PC-3 (cell line): ENCODE measurements around the gene PRR16. TPM values are rescaled to one million over a fixed set of nuclear protein-coding genes. Genes with fewer than 3 reads are reported as not detected.

Source experiments
- ATAC-seq: fragments of 200-7000 bp; cut with Tn5 transposase; 2 replicates; pipeline ENCODE4 v1.9.1; 2020; ENCODE audit warnings: mild to moderate bottlenecking, moderate library complexity
- BruUV-seq: library from RNA; stranded (reverse); fragments of 400-500 nt; replicated peaks from 2 replicates; lab custom pipeline; 2021; lab: Mats Ljungman, UMichigan
- CTCF ChIA-PET: fragments of 300-600 bp; sonication (Branson Sonifier 250); formaldehyde crosslinking; loops from one replicate; lab custom pipeline; 2022; ENCODE audit warnings: antibody characterized with exemption; lab: Charles Lee
- POLR2A ChIA-PET: fragments of 300-600 bp; sonication (Branson Sonifier 250); formaldehyde crosslinking; loops from one replicate; lab custom pipeline; 2022; ENCODE audit warnings: antibody characterized with exemption; ENCODE audit not compliant: unreplicated experiment; lab: Charles Lee
- DNase-seq: peaks from one replicate; pipeline ENCODE4 v3.0.0-alpha.2; 2015
- H2AFZ ChIP-seq: fragments of 300-600 bp; sonication (generic); 2 replicates; pipeline ENCODE4 v1.6.0; 2016; ENCODE audit warnings: antibody characterized with exemption, low read length
- H3F3A ChIP-seq: fragments of 300-600 bp; sonication (generic); one replicate; pipeline ENCODE4 v1.6.0; 2017; ENCODE audit warnings: antibody characterized with exemption, low read length, control low read depth, mild to moderate bottlenecking; ENCODE audit not compliant: unreplicated experiment
- H3K27ac ChIP-seq: fragments of 300-600 bp; sonication (generic); 2 replicates; pipeline ENCODE4 v1.5.1; 2016; ENCODE audit warnings: mild to moderate bottlenecking, low read length
- H3K27me3 ChIP-seq: fragments of 300-600 bp; sonication (generic); 2 replicates; pipeline ENCODE4 v1.6.1; 2016; ENCODE audit warnings: low read length, mixed read lengths
- H3K36me3 ChIP-seq: fragments of 300-600 bp; sonication (generic); 2 replicates; pipeline ENCODE4 v1.6.1; 2016; ENCODE audit warnings: low read depth, mixed run types, low read length, mixed read lengths
- H3K4me1 ChIP-seq: fragments of 300-600 bp; sonication (generic); 2 replicates; pipeline ENCODE4 v1.5.1; 2016; ENCODE audit warnings: low read length; ENCODE audit not compliant: insufficient read depth
- H3K4me2 ChIP-seq: fragments of 300-600 bp; sonication (generic); 2 replicates; pipeline ENCODE4 v1.6.0; 2016; ENCODE audit warnings: low read length
- H3K4me3 ChIP-seq: fragments of 300-600 bp; sonication (generic); 2 replicates; pipeline ENCODE4 v1.5.1; 2016; ENCODE audit warnings: mild to moderate bottlenecking, low read length, mixed read lengths
- H3K79me2 ChIP-seq: fragments of 300-600 bp; sonication (generic); 2 replicates; pipeline ENCODE4 v1.6.1; 2017; ENCODE audit warnings: low read length, mixed read lengths
- H3K9ac ChIP-seq: fragments of 300-600 bp; sonication (generic); 2 replicates; pipeline ENCODE4 v1.6.0; 2016; ENCODE audit warnings: mild to moderate bottlenecking, low read length
- H3K9me2 ChIP-seq: fragments of 300-600 bp; sonication (generic); replicated peaks from 2 replicates; pipeline ENCODE4 v1.6.1; 2016; ENCODE audit warnings: mixed run types, low read length, mixed read lengths
- H3K9me3 ChIP-seq: fragments of 300-600 bp; sonication (generic); 2 replicates; pipeline ENCODE4 v1.6.1; 2016; ENCODE audit warnings: low read length, mixed read lengths
- H4K20me1 ChIP-seq: fragments of 300-600 bp; sonication (generic); 2 replicates; pipeline ENCODE4 v1.6.1; 2016; ENCODE audit warnings: low read length, mixed read lengths
- EZH2 ChIP-seq: fragments of 300-600 bp; sonication (generic); IDR thresholded peaks from one replicate; pipeline ENCODE4 v1.6.1; 2017; ENCODE audit warnings: antibody characterized with exemption, mild to moderate bottlenecking, low read length; ENCODE audit not compliant: unreplicated experiment
- EZH2phosphoT487 ChIP-seq: fragments of 300-600 bp; sonication (generic); IDR thresholded peaks from 2 replicates; pipeline ENCODE4 v1.6.1; 2018; ENCODE audit warnings: mild to moderate bottlenecking, antibody characterized with exemption, low read length, borderline replicate concordance
- intact Hi-C: fragments of 100-400 bp; cut with micrococcal nuclease; formaldehyde crosslinking; loops from 2 replicates; pipeline ENCODE4 v1.9.0; 2023
- total RNA-seq: library from RNA; depleted of rRNA; stranded (reverse); fragments of >200 nt; gene quantifications from 2 replicates; pipeline ENCODE4 v1.2.3, GENCODE V29; 2014
- TF ChIP-seq, protein P1 (sequence below): fragments of 300-600 bp; sonication (generic); conservative IDR thresholded peaks from 2 replicates; pipeline ENCODE4 v1.5.1; 2017; ENCODE audit warnings: antibody characterized with exemption, low read depth, mild to moderate bottlenecking, low read length

PRR16 gene
- total RNA-seq, 1 experiment from 2014 or later = 3.6 TPM

DNA sequence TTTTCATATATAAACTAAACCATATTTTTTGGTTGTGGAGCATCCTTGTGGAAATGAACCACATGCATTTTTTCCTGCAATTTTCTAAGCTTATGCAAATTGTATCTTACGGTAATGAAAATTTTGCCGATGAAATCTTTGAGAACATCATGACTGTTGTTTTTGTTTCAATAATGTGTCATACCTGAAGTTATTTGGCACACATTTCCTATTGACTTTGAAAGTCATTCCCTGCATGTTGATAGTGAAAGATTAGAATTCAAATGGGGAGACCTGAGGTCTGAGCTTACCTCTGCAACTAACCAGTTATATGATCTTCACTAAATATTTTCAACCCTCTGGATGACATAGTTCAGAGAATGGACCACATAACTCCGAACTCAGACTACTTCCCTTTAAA is 88.5 kb downstream of the PRR16 start:
- H2AFZ ChIP-seq = no peak overlapping the region
- H3K4me1 ChIP-seq = peaks cover 15% of the 10 kb centered on the region
- H3K79me2 ChIP-seq = no peaks in the 10 kb centered on the region
- ATAC-seq (peak; percentile 66), DNase-seq (peak; percentile 70)
- no peak overlapping the region for H3K9ac ChIP-seq
- no TSS peak for BruUV-seq
- intact Hi-C loops = no loop called here
- H3K4me2 ChIP-seq = peak overlapping the region; percentile 32
- H3K9me3 ChIP-seq = no peaks in the 10 kb centered on the region
- H3K27me3 ChIP-seq = no peaks in the 10 kb centered on the region
- ChIA-PET POLR2A (no interaction called here), CTCF (no interaction called here)
- H3K4me3 ChIP-seq = no peak overlapping the region
- H3K27ac ChIP-seq = peak overlapping the region; percentile 5; the same call in 1 of the 2 replicates
- H4K20me1 ChIP-seq = no peaks in the 10 kb centered on the region
- H3K9me2 ChIP-seq = no peaks in the 10 kb centered on the region
- H3K36me3 ChIP-seq = no peaks in the 10 kb centered on the region
- no peaks in the 10 kb centered on the region for H3F3A ChIP-seq
- TF ChIP-seq, protein P1, sequence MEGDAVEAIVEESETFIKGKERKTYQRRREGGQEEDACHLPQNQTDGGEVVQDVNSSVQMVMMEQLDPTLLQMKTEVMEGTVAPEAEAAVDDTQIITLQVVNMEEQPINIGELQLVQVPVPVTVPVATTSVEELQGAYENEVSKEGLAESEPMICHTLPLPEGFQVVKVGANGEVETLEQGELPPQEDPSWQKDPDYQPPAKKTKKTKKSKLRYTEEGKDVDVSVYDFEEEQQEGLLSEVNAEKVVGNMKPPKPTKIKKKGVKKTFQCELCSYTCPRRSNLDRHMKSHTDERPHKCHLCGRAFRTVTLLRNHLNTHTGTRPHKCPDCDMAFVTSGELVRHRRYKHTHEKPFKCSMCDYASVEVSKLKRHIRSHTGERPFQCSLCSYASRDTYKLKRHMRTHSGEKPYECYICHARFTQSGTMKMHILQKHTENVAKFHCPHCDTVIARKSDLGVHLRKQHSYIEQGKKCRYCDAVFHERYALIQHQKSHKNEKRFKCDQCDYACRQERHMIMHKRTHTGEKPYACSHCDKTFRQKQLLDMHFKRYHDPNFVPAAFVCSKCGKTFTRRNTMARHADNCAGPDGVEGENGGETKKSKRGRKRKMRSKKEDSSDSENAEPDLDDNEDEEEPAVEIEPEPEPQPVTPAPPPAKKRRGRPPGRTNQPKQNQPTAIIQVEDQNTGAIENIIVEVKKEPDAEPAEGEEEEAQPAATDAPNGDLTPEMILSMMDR = no peak
- TF ChIP-seq EZH2phosphoT487 (no peak), EZH2 (no peak)

DNA sequence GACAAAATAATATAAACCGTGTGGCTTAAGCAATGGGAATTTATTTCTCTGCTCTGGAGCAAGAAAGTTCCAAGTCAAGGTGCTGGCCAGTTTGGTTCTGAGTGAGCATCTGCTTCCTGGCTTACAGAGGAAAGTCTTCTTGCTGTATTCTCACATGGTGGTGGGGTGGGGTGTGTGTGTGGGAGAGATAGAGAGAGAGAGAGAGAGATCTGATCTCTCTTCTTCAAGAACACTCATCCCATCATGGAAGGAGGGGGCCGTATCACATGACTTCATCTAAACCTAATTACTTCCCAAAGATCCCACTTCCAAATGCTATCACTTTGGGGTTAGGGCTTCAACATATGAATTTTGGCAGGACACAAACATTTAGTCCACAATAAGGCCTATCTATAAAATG is 91.2 kb downstream of the PRR16 start:
- no peak overlapping the region for H3K27ac ChIP-seq
- no peak for TF ChIP-seq EZH2phosphoT487
- TF ChIP-seq EZH2 = no peak
- TF ChIP-seq, protein P1 = no peak
- intact Hi-C loops = no loop called here
- H3K9ac ChIP-seq = no peak overlapping the region
- no peak overlapping the region for H3K4me3 ChIP-seq
- no peaks in the 10 kb centered on the region for H3F3A ChIP-seq
- ATAC-seq (no peak), DNase-seq (no peak)
- no peak overlapping the region for H3K4me2 ChIP-seq
- peaks cover 15% of the 10 kb centered on the region for H3K4me1 ChIP-seq
- H4K20me1 ChIP-seq = no peaks in the 10 kb centered on the region
- ChIA-PET POLR2A (no interaction called here), CTCF (no interaction called here)
- BruUV-seq = no TSS peak
- H3K27me3 ChIP-seq = no peaks in the 10 kb centered on the region
- H3K9me2 ChIP-seq = no peaks in the 10 kb centered on the region
- no peaks in the 10 kb centered on the region for H3K79me2 ChIP-seq
- H3K9me3 ChIP-seq = no peaks in the 10 kb centered on the region
- no peak overlapping the region for H2AFZ ChIP-seq
- no peaks in the 10 kb centered on the region for H3K36me3 ChIP-seq

DNA sequence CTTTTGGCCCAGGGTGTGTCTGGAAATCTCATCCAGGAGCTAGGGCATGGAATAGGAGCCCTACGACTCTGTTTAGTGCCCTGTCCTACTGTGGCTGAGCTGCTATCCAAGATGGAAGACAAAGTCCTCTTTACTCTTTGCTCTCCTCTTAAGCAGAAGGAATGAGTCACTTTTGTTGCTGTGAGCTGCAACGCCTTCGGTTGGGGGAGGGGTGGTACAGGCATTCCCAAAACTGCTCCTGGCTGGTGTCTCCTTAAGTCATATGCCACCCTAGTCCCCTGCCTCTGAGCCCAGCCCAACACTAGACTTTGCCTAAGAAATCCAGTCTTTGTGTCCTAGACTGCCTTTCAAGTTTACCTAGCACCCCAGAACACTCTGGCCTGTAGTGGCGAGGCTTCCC is 99.9 kb downstream of the PRR16 start:
- intact Hi-C loops = no loop called here

More for the DNA sequence above, 99.9 kb downstream of the PRR16 start:
- no peaks in the 10 kb centered on the region for H3K9me2 ChIP-seq
- no peak overlapping the region for H2AFZ ChIP-seq
- no peaks in the 10 kb centered on the region for H3K4me1 ChIP-seq
- BruUV-seq = no TSS peak
- no peak overlapping the region for H3K4me2 ChIP-seq
- H3K4me3 ChIP-seq = no peak overlapping the region
- H3K9me3 ChIP-seq = no peaks in the 10 kb centered on the region
- no peaks in the 10 kb centered on the region for H3F3A ChIP-seq
- no peaks in the 10 kb centered on the region for H3K36me3 ChIP-seq
- no peaks in the 10 kb centered on the region for H3K79me2 ChIP-seq
- no peaks in the 10 kb centered on the region for H4K20me1 ChIP-seq
- TF ChIP-seq EZH2phosphoT487 (no peak), EZH2 (no peak)
- TF ChIP-seq, protein P1 = no peak
- POLR2A ChIA-PET = no interaction called here
- ATAC-seq (no peak), DNase-seq (no peak)
- CTCF ChIA-PET = no interaction called here
- no peaks in the 10 kb centered on the region for H3K27me3 ChIP-seq
- no peak overlapping the region for H3K9ac ChIP-seq
- H3K27ac ChIP-seq = no peak overlapping the region
